Measurements from ENCODE around the gene FAM219B.

The FAM219B gene, protein sequence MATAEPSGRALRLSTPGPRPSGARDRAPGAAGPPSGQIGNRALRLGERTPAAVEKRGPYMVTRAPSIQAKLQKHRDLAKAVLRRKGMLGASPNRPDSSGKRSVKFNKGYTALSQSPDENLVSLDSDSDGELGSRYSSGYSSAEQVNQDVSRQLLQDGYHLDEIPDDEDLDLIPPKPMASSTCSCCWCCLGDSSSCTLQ

DNA sequence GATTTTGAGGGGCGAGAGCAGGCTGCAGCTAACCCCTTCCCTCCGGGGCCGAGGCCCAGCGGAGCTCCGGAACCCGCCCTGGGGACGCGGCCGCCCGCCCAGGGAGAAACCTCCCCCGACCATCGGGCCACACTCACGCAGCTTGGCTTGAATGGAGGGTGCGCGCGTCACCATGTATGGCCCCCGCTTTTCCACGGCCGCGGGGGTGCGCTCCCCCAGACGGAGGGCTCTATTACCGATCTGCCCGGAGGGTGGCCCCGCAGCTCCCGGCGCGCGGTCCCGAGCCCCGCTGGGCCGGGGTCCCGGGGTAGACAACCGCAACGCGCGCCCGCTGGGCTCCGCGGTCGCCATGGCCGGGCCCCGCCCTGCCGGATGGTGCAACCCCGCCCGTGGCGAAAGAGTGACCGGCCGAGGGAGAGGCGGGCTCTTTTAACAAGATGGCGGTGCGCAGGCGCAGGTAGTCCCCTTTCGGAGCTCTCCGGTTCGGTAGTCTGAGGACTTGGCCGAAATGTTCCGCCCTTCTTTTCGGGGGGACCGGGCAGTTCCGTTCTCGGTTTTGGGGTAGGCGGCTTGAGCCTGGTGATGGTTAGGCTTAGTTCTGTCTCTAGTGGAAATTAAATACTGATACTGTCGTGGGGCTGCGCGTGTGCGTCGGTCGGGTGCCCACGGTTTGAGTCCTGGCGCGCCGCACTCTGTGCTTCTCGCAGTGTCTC, at the start of gene FAM219B:
Gene FAM219B, minus strand, starts transcription at position 402 of the 713 bp plus-strand sequence. Its CDS starts 51 bp downstream, at position 351.
- H3K4me3 ChIP-seq (ENCODE audit: low read length) = peak within 1 kb of the TSS; percentile 78
- peak; percentile 88 for DNase-seq (ENCODE audit: low read depth)
- TF ChIP-seq, protein P1, sequence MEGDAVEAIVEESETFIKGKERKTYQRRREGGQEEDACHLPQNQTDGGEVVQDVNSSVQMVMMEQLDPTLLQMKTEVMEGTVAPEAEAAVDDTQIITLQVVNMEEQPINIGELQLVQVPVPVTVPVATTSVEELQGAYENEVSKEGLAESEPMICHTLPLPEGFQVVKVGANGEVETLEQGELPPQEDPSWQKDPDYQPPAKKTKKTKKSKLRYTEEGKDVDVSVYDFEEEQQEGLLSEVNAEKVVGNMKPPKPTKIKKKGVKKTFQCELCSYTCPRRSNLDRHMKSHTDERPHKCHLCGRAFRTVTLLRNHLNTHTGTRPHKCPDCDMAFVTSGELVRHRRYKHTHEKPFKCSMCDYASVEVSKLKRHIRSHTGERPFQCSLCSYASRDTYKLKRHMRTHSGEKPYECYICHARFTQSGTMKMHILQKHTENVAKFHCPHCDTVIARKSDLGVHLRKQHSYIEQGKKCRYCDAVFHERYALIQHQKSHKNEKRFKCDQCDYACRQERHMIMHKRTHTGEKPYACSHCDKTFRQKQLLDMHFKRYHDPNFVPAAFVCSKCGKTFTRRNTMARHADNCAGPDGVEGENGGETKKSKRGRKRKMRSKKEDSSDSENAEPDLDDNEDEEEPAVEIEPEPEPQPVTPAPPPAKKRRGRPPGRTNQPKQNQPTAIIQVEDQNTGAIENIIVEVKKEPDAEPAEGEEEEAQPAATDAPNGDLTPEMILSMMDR (IDR thresholded peaks at IDR 0.05; ENCODE audit: insufficient read depth, low read depth, low read length, missing control alignments) = no peak

DNA sequence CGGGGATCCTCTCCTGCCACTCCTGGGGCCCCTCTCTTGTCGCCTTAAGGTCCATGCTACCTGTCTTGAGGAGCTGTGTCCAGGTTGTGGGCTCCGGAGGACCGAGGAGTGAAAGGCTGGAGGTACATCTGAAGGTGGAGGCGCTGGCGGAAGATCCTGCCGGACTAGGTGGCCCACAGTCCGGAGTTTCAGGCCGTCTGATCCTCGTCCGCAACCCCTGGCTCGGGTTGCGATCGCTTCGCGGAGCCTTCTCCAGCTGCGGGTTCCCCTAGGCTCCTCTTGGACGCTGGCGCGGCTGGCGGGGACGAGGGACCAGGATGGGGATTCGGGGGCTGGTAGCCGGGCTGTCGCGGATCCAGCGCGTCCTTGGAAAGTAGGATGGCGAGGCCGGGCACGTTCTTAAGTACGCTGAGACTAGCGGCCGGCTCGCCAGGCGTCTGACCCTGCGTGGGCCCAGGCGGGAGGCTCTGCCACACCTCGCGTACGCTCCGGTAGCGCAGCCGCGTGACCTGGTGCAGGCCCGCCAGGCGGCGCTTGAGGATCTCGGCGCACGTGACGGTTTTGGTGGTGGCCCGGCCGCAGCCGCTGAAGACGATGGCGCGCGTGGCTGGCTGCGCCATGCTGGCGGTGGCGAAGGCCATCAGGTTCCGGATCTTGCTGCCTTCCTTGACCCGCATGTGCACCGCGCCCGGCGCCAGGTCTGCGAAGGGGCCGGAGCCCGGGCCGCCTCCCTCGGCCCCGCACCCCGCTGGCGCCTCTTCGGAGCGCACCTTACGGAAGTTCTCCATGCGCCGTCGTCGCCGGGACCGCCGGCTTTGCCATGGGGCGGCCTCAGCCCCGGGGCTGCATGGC, 49.4 kb upstream of the FAM219B start:
- DNase-seq (ENCODE audit: low read depth) = peak; percentile 71
- TF ChIP-seq, protein P1 (IDR thresholded peaks at IDR 0.05; ENCODE audit: insufficient read depth, low read depth, low read length, missing control alignments) = peak; percentile 41
- peak overlapping the region; percentile 51 for H3K4me3 ChIP-seq (ENCODE audit: low read length)

DNA sequence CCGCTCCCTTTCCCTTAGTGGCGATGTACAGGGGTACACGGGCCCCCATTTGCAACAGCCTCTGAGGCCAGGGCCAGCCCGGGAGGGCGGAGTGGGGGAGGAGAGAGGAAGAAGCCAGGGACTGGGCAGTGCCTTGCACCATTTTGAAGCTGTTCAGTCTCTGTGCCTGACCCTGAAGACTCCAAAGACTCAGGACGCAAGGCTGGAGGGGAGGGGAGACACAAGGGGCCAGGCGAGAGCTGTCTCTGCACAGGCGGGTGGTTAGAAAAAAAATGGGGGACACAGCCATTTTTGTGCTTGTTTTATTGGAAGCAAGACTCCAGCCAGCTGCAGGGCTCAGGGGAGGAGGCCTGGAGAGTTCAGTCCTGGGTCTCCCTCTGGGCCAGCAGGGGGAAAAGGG, 48.4 kb upstream of the FAM219B start:
- no peak for DNase-seq (ENCODE audit: low read depth)
- TF ChIP-seq, protein P1 (IDR thresholded peaks at IDR 0.05; ENCODE audit: insufficient read depth, low read depth, low read length, missing control alignments) = no peak
- peak overlapping the region; percentile 51 for H3K4me3 ChIP-seq (ENCODE audit: low read length)

DNA sequence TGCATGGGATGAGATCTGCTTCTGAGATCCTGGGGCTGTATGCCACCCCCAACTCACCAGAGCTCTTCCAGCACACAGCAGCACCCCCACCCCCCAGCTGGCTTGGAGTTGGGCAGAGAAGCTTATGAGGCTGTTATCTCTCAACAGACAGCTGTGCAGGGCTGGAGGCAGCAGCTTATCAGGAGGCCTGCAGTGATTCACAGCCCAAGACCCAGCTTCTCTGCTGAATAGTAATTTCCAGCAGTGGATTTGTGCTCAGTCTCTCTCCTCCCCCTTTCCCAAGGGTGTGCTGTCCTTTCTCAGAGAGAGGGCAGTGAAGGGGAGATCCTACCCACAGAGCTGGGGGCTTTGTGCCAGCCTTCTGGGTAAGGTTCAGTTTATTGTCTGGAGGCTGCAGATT, 47.9 kb upstream of the FAM219B start:
- no peak for DNase-seq (ENCODE audit: low read depth)
- H3K4me3 ChIP-seq (ENCODE audit: low read length) = no peak overlapping the region

DNA sequence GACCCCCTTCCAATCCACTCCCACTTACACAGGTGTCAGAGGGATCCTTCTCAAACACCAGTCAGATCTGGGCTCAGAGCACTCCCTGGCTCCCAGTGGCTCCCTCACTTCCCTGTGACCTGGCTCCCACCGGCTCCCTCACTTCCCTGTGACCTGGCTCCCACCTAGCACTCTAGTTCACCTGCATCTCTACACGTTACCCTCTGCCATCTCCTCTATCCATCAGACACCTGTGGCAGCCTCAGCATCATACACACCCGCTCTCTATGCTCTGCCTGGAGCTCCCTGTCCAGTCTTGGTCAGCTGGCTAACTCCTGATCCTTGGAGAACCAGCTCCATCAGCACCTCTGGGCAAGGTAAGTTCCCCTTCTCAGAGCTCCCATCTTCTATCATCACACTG, 44.4 kb upstream of the FAM219B start:
- DNase-seq (ENCODE audit: low read depth) = no peak
- no peak overlapping the region for H3K4me3 ChIP-seq (ENCODE audit: low read length)
- TF ChIP-seq, protein P1 (IDR thresholded peaks at IDR 0.05; ENCODE audit: insufficient read depth, low read depth, low read length, missing control alignments) = no peak

More for the DNA sequence above, 47.9 kb upstream of the FAM219B start:
- TF ChIP-seq, protein P1 (IDR thresholded peaks at IDR 0.05; ENCODE audit: insufficient read depth, low read depth, low read length, missing control alignments) = no peak

DNA sequence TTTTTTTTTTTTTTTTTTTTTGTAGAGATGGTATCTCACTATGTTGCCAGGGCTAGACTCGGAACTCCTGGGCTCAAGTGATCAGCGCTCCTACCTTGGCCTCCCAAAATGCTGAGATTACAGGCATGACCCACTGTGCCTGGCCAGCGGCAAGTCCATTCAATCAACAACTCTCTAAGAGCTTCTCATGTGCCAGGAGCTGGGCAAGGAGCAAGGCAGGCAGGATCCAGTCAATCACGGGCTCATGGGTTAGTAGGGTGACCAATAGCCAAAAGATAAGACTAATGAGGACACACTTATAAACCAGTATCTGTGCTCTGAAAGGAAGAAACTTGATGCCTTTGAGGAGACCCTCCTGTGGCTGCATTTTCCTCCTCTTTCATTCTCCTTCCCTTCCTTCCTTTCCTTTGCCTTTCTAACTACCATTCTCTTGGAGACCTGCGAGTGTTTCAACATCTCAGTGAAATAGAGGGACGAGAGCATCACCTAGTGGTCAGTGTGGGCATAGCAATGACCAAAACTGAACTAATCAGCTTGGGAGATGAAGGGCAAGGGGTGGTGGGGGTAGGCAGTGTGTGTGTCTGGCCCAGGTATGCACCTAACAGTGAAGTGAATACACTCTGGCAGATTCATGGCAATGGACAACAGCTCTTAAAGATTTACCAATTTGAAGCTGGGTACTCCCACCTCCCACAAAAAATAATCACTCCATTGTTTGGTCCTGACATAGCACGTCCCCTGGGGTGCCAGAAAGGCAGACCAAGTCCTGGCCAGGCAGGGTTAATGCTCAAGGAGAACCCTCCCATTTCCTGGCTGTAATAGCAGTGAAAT, 43.6 kb upstream of the FAM219B start:
- TF ChIP-seq, protein P1 (IDR thresholded peaks at IDR 0.05; ENCODE audit: insufficient read depth, low read depth, low read length, missing control alignments) = peak; percentile 100
- no peak overlapping the region for H3K4me3 ChIP-seq (ENCODE audit: low read length)
- peak; percentile 75 for DNase-seq (ENCODE audit: low read depth)

Measured in epithelial cell of esophagus (primary cell).